Sigmoid colon (tissue), 7 donors: ENCODE measurements around the gene STUB1. TPM values are rescaled to one million over a fixed set of nuclear protein-coding genes. Genes with fewer than 3 reads are reported as not detected.
A peak's percentile ranks its signal among the peaks of the same experiment; 100 is the strongest.

Experiments
- DNase-seq: peaks from one replicate; pipeline ENCODE4 v3.0.0-alpha.2; 2019
- H3K27ac ChIP-seq, 4 donors: fragments of 200-600 bp; sonication (generic); one replicate each; pipeline ENCODE4 v1.5.1; 2016 to 2019; ENCODE audit warnings: mild to moderate bottlenecking in 1 of 4
- H3K27me3 ChIP-seq, 3 donors: fragments of 200-600 bp; sonication (generic); one replicate each; pipeline ENCODE4 v1.5.1; 2019; ENCODE audit warnings: mild to moderate bottlenecking in 1 of 3
- H3K36me3 ChIP-seq, 4 donors: fragments of 200-600 bp; sonication (generic); one replicate each; pipeline ENCODE4 v1.5.1; 2016 to 2019
- H3K4me1 ChIP-seq, 4 donors: fragments of 200-600 bp; sonication (generic); one replicate each; pipeline ENCODE4 v1.5.1; 2017 to 2019
- H3K4me3 ChIP-seq, 4 donors: fragments of 200-600 bp; sonication (generic); one replicate each; pipeline ENCODE4 v1.5.1; 2017 to 2019; ENCODE audit warnings: mild to moderate bottlenecking in 2 of 4, moderate library complexity in 1 of 4
- H3K9me3 ChIP-seq, 4 donors: fragments of 200-600 bp in 3 of 4; sonication (generic) in 3 of 4; one replicate each; pipeline versions ENCODE4 v1.5.1 to v1.6.1; 2013 to 2019
- EP300 ChIP-seq, 4 donors: sonication (generic); formaldehyde crosslinking; IDR thresholded peaks; one replicate each; pipeline ENCODE4 v1.6.1; 2017; ENCODE audit warnings: antibody characterized with exemption in 4 of 4
- POLR2A ChIP-seq, 2 donors: fragments of 450-650 bp; IDR thresholded peaks; one replicate each; pipeline ENCODE4 v1.6.1; 2016; ENCODE audit warnings: antibody characterized with exemption in 2 of 2, mild to moderate bottlenecking in 2 of 2, moderate library complexity in 2 of 2
- POLR2AphosphoS5 ChIP-seq, 4 donors: sonication (generic); formaldehyde crosslinking; IDR thresholded peaks; one replicate each; pipeline ENCODE4 v1.6.1; 2017; ENCODE audit warnings: antibody characterized with exemption in 4 of 4
- WGBS, 2 donors: extraction: QIAGEN DNeasy Blood & Tissue Kit; methylation state at CpG; one replicate each; pipeline ENCODE4 v1.1.7; 2013; 5-methylcytosine and 5-hydroxymethylcytosine counted together
- intact Hi-C: fragments of 100-400 bp; cut with DNase I; formaldehyde crosslinking; loops from one replicate; pipeline ENCODE4 v1.15.1; 2023
- polyA plus RNA-seq, 3 donors: library from polyadenylated mRNA; stranded (reverse); fragments of 200-250 nt; gene quantifications; one replicate each; pipeline ENCODE4 v1.2.3, GENCODE V29; 2013
- total RNA-seq, 4 donors: library from RNA; depleted of rRNA; stranded (reverse); fragments of >200 nt; gene quantifications; one replicate each; pipeline ENCODE4 v1.1.0, GENCODE V29; 2016
- TF ChIP-seq, protein P1 (sequence below), 4 experiments: fragments of 450-650 bp in 3 of 4; fragments of 200-600 bp in 1 of 4; IDR thresholded peaks; one replicate each; pipeline ENCODE4 v1.5.1; 2016 to 2019; ENCODE audit warnings: antibody characterized with exemption in 4 of 4, mild to moderate bottlenecking in 3 of 4, moderate library complexity in 2 of 4
- donor health status: healthy with polysubstance abuse.
- donor health status: Bipolar disorder and iron deficiency.
- donor health status: healthy.

STUB1 gene
- total and polyA plus RNA-seq, 7 donors, result 104 to 183 (median 136) TPM

GRCh38 chr16:659618-660017 is 20.6 kb upstream of the STUB1 start:
- peak overlapping the region in 1 of 4 donors; percentile 71 for H3K27ac ChIP-seq

DNA sequence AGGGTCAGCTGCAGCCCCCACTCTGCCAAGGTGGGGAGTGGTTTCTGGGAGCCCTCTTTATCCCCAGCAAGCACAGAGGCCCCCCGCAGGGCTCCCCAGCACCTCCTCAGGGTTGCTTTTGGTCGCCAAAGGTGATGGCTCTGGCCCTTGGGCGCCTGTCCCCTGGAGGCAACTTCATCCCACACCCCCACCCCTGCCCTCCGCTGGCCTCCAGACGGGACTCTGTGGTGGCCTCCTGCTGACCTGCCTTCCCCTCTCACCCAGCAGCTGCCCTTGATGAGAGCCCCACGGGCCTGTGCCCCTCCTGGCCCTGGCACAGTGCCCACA is 20.1 kb upstream of the STUB1 start:
- intact Hi-C loops, result loop anchor here (1.0 to 10.0 kb wide), 4 partner anchors 18 to 275 kb away; partner anchors contain the start of genes CAPN15 and PGAP6
- peaks cover 0 to 19% (median 14%) of the 10 kb centered on the region in 4 donors for H3K4me1 ChIP-seq
- WGBS, 2 donors, result 61 to 64% methylated on average over 6 of the region's 6 CpGs
- H3K27ac ChIP-seq, result peak overlapping the region; percentile 71 to 87 (median 84)
- peak overlapping the region in 3 of 4 donors; percentile 24 to 39 (median 38) for H3K4me3 ChIP-seq
- TF ChIP-seq EP300 (IDR thresholded peaks at IDR 0.05) (no peak), POLR2AphosphoS5 (IDR thresholded peaks at IDR 0.05) (no peak), POLR2A (IDR thresholded peaks at IDR 0.05) (no peak)
- TF ChIP-seq, protein P1, sequence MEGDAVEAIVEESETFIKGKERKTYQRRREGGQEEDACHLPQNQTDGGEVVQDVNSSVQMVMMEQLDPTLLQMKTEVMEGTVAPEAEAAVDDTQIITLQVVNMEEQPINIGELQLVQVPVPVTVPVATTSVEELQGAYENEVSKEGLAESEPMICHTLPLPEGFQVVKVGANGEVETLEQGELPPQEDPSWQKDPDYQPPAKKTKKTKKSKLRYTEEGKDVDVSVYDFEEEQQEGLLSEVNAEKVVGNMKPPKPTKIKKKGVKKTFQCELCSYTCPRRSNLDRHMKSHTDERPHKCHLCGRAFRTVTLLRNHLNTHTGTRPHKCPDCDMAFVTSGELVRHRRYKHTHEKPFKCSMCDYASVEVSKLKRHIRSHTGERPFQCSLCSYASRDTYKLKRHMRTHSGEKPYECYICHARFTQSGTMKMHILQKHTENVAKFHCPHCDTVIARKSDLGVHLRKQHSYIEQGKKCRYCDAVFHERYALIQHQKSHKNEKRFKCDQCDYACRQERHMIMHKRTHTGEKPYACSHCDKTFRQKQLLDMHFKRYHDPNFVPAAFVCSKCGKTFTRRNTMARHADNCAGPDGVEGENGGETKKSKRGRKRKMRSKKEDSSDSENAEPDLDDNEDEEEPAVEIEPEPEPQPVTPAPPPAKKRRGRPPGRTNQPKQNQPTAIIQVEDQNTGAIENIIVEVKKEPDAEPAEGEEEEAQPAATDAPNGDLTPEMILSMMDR (IDR thresholded peaks at IDR 0.05), result no peak
- H3K27me3 ChIP-seq, result no peaks in the 10 kb centered on the region
- H3K9me3 ChIP-seq, result no peaks in the 10 kb centered on the region
- peaks cover 0 to 30% (median 3%) of the 10 kb centered on the region in 4 donors for H3K36me3 ChIP-seq
- DNase-seq, result no peak

More at GRCh38 chr16:659618-660017, 20.6 kb upstream of the STUB1 start:
- H3K9me3 ChIP-seq, result no peaks in the 10 kb centered on the region
- peaks cover 0 to 35% (median 3%) of the 10 kb centered on the region in 4 donors for H3K36me3 ChIP-seq
- intact Hi-C loops, result loop anchor here (1.0 to 10.0 kb wide), 4 partner anchors 17 to 275 kb away; partner anchors contain the start of genes CAPN15 and PGAP6
- H3K4me1 ChIP-seq, result peaks cover 0 to 19% (median 14%) of the 10 kb centered on the region in 4 donors
- H3K4me3 ChIP-seq, result no peak overlapping the region
- 87 to 92% methylated on average over 20 of the region's 20 CpGs for WGBS, 2 donors
- no peak for DNase-seq
- TF ChIP-seq EP300 (IDR thresholded peaks at IDR 0.05), result no peak
- no peak for TF ChIP-seq POLR2A (IDR thresholded peaks at IDR 0.05)
- TF ChIP-seq, protein P1 (IDR thresholded peaks at IDR 0.05), result no peak
- no peak for TF ChIP-seq POLR2AphosphoS5 (IDR thresholded peaks at IDR 0.05)
- H3K27me3 ChIP-seq, result no peaks in the 10 kb centered on the region

- peaks cover 0 to 25% (median 3%) of the 10 kb centered on the region in 4 donors for H3K36me3 ChIP-seq
- no peaks in the 10 kb centered on the region for H3K27me3 ChIP-seq
- peaks cover 0 to 19% (median 14%) of the 10 kb centered on the region in 4 donors for H3K4me1 ChIP-seq
- peak overlapping the region; percentile 75 to 87 (median 84) for H3K27ac ChIP-seq
- H3K4me3 ChIP-seq, result peak overlapping the region in 3 of 4 donors; percentile 24 to 39 (median 38)
- H3K9me3 ChIP-seq, result no peaks in the 10 kb centered on the region
- no peak for TF ChIP-seq EP300 (IDR thresholded peaks at IDR 0.05)
- TF ChIP-seq POLR2AphosphoS5 (IDR thresholded peaks at IDR 0.05), result peak; percentile 38 to 73 (median 42)
- TF ChIP-seq, protein P1 (IDR thresholded peaks at IDR 0.05), result peak; percentile 47 to 74 (median 63)
- WGBS, 2 donors, result 8 to 20% methylated on average over 38 to 41 of the region's 43 CpGs
- peak; percentile 96 for DNase-seq
- intact Hi-C loops, result loop anchor here (1.0 to 10.0 kb wide), 4 partner anchors 18 to 276 kb away; partner anchors contain the start of genes CAPN15 and PGAP6
These were observed 19.6 kb upstream of the STUB1 start for GRCh38 chr16:660459-661183.

DNA sequence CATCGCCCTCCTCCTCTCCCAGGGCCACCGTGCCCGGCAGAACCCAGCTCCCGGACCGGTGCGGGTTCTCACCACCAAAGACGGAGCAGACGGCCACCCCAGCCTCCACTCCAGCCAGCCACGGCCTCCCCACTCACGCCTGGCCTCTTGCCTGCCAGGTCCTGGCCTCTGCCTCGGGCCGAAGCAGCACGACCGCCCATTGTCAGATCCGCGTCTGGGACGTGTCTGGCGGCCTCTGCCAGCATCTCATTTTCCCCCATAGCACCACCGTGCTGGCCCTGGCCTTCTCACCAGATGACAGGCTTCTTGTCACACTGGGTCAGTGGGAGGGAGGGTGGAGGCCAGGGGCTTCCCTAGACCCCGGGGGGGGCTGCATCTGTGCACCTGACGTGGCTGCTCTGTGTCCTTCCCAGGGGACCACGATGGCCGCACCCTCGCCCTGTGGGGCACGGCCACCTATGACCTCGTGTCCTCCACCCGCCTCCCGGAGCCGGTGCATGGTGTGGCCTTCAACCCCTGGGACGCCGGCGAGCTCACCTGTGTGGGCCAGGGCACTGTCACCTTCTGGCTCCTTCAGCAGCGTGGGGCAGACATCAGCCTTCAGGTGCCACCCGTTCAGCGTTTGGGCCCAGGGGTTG is 18.9 kb upstream of the STUB1 start:
- H3K9me3 ChIP-seq, result no peaks in the 10 kb centered on the region
- no peak for DNase-seq
- peaks cover 0 to 19% (median 14%) of the 10 kb centered on the region in 4 donors for H3K4me1 ChIP-seq
- peaks cover 0 to 23% (median 3%) of the 10 kb centered on the region in 4 donors for H3K36me3 ChIP-seq
- peak overlapping the region in 1 of 4 donors; percentile 39 for H3K4me3 ChIP-seq
- TF ChIP-seq, protein P1 (IDR thresholded peaks at IDR 0.05), result peak in 2 of 4 experiments; percentile 2 to 41
- TF ChIP-seq POLR2AphosphoS5 (IDR thresholded peaks at IDR 0.05), result no peak
- no peaks in the 10 kb centered on the region for H3K27me3 ChIP-seq
- 45 to 70% methylated on average over 35 of the region's 35 CpGs for WGBS, 2 donors
- intact Hi-C loops, result loop anchor here (2.0 to 10.0 kb wide), 3 partner anchors 73 to 277 kb away; partner anchors contain the start of genes CAPN15 and PGAP6
- H3K27ac ChIP-seq, result peak overlapping the region; percentile 75 to 87 (median 84)
